T-helper 2 cell treated with Interferon-gamma antibody and Interleukin-4, amounts not matched to agents 100 ng/mL and 5 ng/mL, for 36 hours (primary cell): Measurements from ENCODE around the gene CEP85. TPM values are rescaled to one million over a fixed set of nuclear protein-coding genes. Genes with fewer than 3 reads are reported as not detected.

Experiments used
- intact Hi-C: fragments of 100-400 bp; cut with micrococcal nuclease; formaldehyde crosslinking; loops from one replicate; pipeline ENCODE4 v1.15.1; 2023
- total RNA-seq: library from RNA; stranded (reverse); gene quantifications from 2 replicates; pipeline ENCODE4 v1.2.3, GENCODE V29; 2022

The CEP85 gene
- total RNA-seq, 1 donor from 2014 or later = 44.0 TPM

- intact Hi-C loops = loop anchor here (5.0 kb wide), 2 partner anchors 140 to 195 kb away; partner anchors contain the start of gene HMGN2
These were observed 43.7 kb downstream of the CEP85 start for GRCh38 chr1:26277719-26278118.

- intact Hi-C loops = loop anchor here (5.0 kb wide), 2 partner anchors 139 to 194 kb away; partner anchors contain the start of gene HMGN2
These were observed 44.3 kb downstream of the CEP85 start for GRCh38 chr1:26278303-26278702.

- intact Hi-C loops = loop anchor here (5.0 kb wide), 2 partner anchors 138 to 193 kb away; partner anchors contain the start of gene HMGN2
These were observed 44.9 kb downstream of the CEP85 start for GRCh38 chr1:26278724-26279455.

- intact Hi-C loops = loop anchor here (5.0 kb wide), 2 partner anchors 138 to 193 kb away; partner anchors contain the start of gene HMGN2
These were observed 45.7 kb downstream of the CEP85 start, which contains the start of gene SH3BGRL3 for GRCh38 chr1:26279456-26280332. SH3BGRL3 (plus strand) TSS chr1:26280086; CDS start chr1:26280156, 70 bp downstream.

GRCh38 chr1:26280333-26281042 is 46.5 kb downstream of the CEP85 start:
- intact Hi-C loops = no loop called here

- intact Hi-C loops = no loop called here
These were observed 47.3 kb downstream of the CEP85 start for GRCh38 chr1:26281091-26281958.

- intact Hi-C loops = no loop called here
These were observed 48.0 kb downstream of the CEP85 start for GRCh38 chr1:26281971-26282370.

GRCh38 chr1:26282401-26282918 is 48.5 kb downstream of the CEP85 start:
- intact Hi-C loops = no loop called here

- intact Hi-C loops = no loop called here
These were observed 49.4 kb downstream of the CEP85 start for GRCh38 chr1:26283279-26283853.

GRCh38 chr1:26283871-26284596 is 50.0 kb downstream of the CEP85 start:
- intact Hi-C loops = loop anchor here (1.0 to 2.0 kb wide), 2 partner anchors 22 to 79 kb away; partner anchors contain the start of gene UBXN11

- intact Hi-C loops = loop anchor here (1.0 to 5.0 kb wide), 4 partner anchors 8 to 108 kb away; partner anchors contain the start of gene UBXN11
These were observed 50.8 kb downstream of the CEP85 start for GRCh38 chr1:26284597-26285347.

- intact Hi-C loops = loop anchor here (1.0 to 5.0 kb wide), 3 partner anchors 9 to 107 kb away; no protein-coding TSS in a partner anchor
These were observed 51.5 kb downstream of the CEP85 start for GRCh38 chr1:26285366-26286063.

GRCh38 chr1:26286064-26286416 is 52.0 kb downstream of the CEP85 start:
- intact Hi-C loops = loop anchor here (5.0 kb wide), 1 partner anchor 106 kb away; no protein-coding TSS in a partner anchor

- intact Hi-C loops = loop anchor here (1.0 to 5.0 kb wide), 4 partner anchors 20 to 105 kb away; no protein-coding TSS in a partner anchor
These were observed 53.2 kb downstream of the CEP85 start for GRCh38 chr1:26287033-26287711.

- intact Hi-C loops = loop anchor here (1.0 to 5.0 kb wide), 4 partner anchors 19 to 104 kb away; no protein-coding TSS in a partner anchor
These were observed 53.8 kb downstream of the CEP85 start for GRCh38 chr1:26287811-26288210.

GRCh38 chr1:26288311-26288941 is 54.4 kb downstream of the CEP85 start:
- intact Hi-C loops = loop anchor here (5.0 kb wide), 1 partner anchor 104 kb away; no protein-coding TSS in a partner anchor
